Measurements from ENCODE around the gene NUP160. TPM values are rescaled to one million over a fixed set of nuclear protein-coding genes. Genes with fewer than 3 reads are reported as not detected.
"Not testable (repeated sequence)": the region's sequence is repeated elsewhere in the genome, so short reads cannot be mapped to it uniquely, and the experiment has no call there.

The NUP160 gene, protein sequence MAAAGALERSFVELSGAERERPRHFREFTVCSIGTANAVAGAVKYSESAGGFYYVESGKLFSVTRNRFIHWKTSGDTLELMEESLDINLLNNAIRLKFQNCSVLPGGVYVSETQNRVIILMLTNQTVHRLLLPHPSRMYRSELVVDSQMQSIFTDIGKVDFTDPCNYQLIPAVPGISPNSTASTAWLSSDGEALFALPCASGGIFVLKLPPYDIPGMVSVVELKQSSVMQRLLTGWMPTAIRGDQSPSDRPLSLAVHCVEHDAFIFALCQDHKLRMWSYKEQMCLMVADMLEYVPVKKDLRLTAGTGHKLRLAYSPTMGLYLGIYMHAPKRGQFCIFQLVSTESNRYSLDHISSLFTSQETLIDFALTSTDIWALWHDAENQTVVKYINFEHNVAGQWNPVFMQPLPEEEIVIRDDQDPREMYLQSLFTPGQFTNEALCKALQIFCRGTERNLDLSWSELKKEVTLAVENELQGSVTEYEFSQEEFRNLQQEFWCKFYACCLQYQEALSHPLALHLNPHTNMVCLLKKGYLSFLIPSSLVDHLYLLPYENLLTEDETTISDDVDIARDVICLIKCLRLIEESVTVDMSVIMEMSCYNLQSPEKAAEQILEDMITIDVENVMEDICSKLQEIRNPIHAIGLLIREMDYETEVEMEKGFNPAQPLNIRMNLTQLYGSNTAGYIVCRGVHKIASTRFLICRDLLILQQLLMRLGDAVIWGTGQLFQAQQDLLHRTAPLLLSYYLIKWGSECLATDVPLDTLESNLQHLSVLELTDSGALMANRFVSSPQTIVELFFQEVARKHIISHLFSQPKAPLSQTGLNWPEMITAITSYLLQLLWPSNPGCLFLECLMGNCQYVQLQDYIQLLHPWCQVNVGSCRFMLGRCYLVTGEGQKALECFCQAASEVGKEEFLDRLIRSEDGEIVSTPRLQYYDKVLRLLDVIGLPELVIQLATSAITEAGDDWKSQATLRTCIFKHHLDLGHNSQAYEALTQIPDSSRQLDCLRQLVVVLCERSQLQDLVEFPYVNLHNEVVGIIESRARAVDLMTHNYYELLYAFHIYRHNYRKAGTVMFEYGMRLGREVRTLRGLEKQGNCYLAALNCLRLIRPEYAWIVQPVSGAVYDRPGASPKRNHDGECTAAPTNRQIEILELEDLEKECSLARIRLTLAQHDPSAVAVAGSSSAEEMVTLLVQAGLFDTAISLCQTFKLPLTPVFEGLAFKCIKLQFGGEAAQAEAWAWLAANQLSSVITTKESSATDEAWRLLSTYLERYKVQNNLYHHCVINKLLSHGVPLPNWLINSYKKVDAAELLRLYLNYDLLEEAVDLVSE (N-terminal part only)
- total RNA-seq, result 70.1 and 71.8 TPM in 2 replicates

DNA sequence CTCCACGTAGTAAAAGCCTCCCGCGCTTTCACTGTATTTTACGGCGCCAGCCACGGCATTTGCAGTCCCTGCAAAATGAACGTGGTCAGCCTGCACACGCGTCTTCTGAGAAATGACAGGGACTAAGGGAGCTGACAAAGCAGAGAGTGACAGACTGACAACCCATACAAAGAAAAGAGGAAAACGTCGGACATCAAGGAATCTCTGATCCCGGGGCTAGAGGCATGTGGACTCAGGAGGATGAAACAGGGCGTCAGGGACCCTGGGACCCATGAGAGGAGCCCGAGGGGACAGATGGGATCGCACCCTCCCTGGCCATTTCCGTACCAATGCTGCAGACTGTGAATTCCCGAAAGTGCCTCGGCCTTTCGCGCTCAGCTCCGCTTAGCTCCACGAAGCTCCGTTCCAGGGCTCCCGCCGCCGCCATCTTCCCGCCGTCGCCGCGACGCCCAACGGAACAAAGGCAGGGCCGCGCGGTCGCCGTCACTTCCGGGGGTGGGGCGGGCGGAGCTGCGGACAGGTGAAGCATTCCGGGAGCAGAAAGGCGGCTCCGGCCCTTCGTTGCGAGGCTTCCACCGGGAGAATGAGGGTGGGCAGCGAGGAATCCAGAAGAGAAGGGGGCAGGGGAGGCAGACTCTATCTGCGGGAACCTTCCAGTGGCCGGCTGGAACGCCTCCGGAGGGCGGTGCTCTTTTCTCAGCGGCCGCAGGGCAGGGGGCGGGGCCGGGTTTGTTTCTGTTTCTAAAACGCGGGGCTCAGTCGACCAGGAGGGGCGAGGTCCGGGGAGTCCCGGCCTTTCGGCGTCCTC, at the start of gene NUP160:
TSS of gene NUP160 (minus strand) at position 459 of the 808 bp plus-strand sequence. CDS start at position 427, 32 bp downstream.
- intact Hi-C loops (cut with micrococcal nuclease), result loop anchor here (1.0 to 2.0 kb wide), 6 partner anchors 15 to 671 kb away; partner anchors contain the start of genes ARFGAP2, FNBP4, KBTBD4 and MTCH2

DNA sequence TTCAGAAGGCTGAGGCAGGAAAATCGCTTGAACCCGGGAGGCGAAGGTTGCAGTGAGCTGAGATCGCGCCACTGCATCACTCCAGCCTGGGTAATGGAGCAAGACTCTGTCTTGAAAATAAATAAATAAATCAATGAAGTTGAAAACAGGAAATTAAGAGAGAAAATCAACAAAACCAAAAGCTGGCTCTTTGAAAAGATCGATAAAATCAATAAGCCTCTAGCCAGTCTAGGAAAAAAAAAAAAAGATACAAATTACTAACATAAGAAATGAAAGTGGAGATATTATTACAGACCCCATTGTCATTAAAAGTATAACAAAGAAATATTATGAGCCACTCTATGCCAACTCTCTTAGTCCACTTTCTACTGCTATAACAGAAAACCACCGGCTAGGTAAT, 48.0 kb upstream of the NUP160 start:
- intact Hi-C loops (cut with micrococcal nuclease), result no loop called here

DNA sequence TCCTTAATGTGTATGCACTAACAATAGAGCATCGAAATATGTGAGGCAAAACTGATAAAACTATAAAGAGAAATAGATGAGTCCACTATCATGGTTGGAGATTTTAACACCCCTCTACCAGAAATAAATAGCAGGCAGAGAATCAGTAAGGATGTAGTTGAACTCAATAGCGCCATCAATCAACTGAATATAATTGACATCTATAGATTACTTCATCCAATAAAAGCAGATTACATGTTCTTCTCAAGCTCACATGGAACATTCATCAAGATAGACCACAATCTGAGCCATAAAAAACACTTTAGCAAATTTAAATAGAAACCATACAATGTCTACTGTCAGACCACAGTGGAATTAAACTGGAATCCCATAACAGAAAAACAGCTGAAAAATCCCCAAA, 46.9 kb upstream of the NUP160 start:
- intact Hi-C loops (cut with micrococcal nuclease), result no loop called here

DNA sequence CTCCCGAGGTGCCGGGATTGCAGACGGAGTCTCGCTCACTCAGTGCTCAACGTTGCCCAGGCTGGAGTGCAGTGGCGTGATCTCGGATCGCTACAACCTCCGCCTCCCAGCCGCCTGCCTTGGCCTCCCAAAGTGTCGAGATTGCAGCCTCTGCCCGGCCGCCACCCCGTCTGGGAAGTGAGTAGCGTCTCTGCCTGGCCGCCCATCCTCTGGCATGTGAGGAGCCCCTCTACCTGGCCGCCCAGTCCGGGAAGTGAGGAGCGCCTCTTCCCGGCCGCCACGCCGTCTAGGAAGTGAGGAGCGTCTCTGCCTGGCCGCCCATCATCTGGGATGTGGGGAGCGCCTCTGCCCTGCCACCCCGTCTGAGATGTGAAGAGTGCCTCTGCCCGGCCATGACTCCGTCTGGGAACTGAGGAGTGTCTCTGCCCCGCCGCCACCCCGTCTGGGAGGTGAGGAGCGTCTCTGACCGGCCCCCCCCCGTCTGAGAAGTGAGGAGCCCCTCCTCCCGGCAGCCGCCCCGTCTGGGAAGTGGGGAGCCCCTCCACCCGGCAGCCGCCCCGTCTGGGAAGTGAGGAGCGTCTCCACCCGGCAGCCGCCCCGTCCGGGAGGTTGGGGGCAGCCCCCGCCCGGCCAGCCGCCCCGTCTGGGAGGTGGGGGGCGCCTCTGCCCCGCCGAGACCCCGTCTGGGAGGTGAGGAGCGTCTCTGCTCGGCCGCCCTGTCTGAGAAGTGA, 44.6 kb upstream of the NUP160 start:
- intact Hi-C loops (cut with micrococcal nuclease), result not testable (repeated sequence)

DNA sequence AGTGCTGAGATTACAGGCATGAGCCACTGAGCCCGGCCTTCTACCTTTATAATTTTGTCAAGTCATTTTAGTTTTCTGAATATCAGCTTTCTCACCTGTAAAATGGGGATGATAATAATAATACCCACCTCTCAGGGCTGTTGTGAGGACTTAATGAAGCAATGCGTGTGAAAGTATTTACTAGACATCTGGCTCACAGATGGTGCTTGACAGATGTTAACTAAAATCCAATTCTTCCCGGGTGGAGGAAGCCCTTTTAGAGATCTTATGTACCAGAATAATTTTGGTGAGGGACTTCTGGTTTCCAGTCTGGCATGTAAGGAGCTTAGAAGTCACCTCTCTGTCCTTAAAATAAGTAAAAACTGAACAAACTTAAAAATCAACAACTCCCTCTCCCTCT, 43.7 kb upstream of the NUP160 start:
- intact Hi-C loops (cut with micrococcal nuclease), result no loop called here

DNA sequence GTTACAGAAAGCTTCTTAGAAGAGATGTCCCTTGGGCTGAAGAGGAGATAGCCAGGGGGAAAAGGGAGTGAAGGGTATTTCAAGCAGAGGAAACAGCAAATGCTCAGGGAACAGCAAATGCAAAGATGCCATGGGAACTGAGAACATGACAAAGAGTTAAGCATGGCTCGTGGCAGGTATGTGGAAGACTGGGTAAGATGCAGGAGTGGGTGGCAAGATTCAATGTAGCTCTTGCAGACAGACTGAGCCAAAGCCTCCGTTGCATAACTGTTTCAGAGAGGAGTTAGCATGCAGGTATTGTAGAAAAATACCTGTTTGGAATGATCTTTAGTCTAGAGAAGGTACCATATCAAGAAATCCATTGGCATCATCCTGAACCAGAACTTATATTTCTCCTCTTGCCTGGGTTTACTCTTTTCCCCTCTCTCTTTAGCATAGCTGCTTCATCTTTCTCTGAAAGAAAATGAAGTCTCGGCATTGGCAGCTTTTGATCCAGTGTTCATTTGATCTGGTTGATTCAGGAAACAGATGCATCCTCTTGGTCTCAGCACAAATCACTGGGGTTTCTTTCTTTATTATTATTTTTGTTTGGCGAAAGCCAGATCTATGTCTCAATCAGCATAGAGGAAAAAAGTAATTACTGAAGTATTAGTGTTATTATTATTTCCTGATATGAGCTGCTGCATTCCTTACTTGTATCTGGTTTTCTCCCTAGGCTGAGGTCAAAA, 41.7 kb upstream of the NUP160 start:
- intact Hi-C loops (cut with micrococcal nuclease), result no loop called here

DNA sequence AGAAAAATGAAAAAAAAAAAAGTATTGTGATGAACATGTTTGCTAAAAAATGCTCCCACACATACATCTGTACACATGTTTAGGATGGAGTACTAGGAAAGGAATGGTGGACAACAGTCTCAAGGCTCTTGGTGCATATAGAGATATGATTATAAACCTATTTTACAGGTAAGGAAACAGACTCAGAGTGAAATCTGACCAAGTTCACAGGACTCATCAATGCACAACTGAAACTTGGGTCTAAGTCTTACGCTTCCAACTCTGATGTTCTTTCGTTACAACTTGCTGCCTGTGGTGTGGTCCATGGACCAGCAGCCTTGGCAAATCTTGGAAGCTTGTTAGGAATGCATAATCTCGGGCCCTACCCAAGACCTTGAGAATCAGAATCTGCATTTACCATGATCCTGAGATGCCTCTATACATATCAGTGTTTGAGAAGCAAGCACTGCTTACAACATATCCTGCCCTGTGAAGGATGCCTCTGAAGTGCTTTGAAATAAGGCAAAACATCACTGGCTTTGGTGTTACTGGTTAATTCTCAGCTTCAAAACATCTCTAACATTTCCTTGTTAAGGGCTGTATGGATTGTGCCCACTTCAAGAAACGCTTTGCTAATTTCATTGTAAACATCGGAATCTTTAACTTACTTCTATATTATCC, 39.9 kb upstream of the NUP160 start:
- intact Hi-C loops (cut with micrococcal nuclease), result no loop called here

DNA sequence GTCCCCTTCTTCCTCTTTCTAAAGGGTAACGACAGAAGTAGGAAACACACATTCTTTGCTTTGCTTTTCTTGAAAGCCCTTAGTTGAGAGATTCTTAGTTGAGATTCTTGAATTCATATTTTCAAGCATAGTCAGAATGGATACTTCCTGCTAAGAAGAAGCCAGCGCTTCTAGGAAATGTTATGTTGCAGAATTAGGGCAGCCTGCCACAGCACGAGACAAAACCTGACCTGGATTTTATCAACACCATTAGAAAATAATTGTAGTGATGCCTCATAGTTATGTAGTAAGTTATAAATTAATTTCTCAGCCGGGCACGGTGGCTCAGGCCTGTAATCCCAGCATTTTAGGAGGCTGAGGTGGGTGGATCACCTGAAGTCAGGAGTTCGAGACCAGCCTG, 37.9 kb upstream of the NUP160 start:
- intact Hi-C loops (cut with micrococcal nuclease), result no loop called here

DNA sequence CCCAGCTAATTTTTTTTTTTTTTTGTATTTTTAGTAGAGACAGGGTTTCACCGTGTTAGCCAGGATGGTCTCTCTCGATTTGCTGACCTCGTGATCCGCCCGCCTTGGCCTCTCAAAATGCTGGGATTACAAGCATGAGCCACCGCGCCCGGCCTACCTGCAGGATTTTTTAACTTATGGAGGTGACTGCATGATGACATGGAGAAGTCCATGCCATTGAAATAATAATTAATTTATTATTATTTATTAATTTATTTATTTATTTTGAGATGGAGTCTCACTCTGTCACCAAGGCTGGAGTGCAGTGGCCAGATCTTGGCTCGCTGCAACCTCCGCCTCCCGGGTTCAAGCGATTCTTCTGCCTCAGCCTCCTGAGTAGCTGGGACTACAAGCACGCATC, 34.3 kb upstream of the NUP160 start:
- intact Hi-C loops (cut with micrococcal nuclease), result not testable (repeated sequence)

DNA sequence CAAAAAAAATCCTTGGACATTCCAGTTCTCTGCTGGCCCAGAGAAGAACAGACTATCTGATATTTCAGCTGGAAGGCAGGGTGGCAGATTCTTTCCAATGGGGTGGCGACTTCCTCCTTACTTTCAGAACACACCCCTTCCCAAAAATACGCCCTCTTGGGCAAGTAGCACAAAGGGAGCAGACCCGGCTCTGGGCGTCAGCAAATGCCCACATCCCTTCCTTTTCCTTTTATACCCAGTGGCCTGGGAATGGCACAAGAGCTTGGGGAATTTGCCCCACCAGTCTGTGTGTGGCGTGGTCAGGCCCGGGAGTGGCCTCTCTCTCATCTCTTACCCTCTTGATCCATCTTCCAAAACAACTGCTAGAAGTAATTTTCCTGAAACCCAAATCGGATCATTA, 33.0 kb upstream of the NUP160 start:
- intact Hi-C loops (cut with micrococcal nuclease), result no loop called here

DNA sequence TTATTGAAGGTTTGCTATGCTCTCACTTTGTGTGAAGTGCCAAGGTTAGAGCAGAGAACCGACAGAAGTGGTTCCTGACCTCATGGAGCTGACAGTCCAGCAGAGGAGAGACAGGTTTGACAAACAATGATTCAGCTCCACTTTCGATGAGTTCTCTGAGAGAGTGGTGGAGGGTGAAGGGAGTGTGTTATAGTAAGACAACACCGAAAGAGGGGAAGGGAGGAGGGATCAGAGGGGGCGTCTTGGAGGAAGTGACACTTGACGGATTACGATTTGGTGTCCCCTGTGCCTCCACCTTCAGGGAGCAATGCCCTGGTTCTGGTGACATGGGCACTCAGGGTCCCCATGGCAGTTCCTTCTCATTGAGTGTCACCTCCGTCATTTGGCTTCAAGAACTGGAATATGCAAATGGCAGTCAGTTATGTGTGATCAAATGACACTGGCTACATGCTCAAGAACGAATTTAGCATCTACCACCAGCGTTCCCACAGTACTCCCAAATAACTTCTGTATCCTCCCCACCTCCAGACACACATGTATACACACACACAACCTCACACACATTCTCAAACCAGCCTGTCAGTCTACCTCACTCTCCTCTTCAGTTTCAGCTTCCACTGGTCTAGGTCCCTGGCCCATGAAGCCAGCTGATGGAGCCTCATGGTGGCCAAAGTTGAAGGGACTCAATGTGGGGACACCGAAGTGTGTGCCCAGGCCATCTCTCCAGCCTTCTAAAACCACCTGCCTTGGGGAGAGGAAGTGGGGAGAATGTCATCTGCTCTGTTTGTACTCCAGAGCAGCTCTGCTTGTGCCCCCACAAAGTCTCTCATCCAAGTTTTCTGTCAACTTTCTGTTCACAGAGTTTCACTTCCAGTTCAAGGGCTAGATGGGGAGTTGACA, 31.4 kb upstream of the NUP160 start:
- intact Hi-C loops (cut with micrococcal nuclease), result no loop called here

DNA sequence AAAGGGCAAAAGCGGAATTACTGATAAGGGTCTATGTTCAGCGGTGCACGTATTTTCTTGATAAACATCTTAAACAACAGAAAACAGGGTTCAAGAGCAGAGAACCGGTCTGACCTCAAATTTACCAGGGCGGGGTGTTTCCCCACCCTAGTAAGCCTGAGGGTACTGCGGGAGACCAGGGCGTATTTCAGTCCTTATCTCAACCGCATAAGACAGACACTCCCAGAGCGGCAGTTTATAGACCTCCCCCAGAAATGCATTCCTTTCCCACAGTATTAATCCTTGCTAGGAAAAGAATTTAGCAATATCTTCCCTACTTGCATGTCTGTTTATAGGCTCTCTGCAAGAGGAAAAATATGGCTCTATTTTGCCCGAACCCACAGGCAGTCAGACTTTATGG, 27.7 kb upstream of the NUP160 start:
- intact Hi-C loops (cut with micrococcal nuclease), result not testable (repeated sequence)

DNA sequence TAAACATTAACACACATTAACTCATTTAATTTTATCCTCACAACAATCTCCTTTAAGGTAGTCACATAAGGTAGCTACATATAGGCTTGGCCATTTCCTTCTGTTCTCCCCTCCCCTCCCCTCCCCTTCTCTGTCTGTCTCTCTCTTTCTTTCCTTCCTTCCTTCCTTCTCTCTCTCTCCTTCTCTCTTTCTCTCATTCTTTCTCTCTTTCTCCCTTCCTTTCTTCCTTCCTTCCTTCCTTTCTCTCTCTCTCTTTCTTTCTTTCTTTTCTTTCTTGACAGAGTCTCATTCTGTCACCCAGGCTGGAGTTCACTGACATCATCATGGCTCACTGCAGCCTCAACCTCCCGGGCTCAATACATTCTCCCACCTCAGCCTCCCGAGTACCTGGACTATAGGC, 22.3 kb upstream of the NUP160 start:
- intact Hi-C loops (cut with micrococcal nuclease), result no loop called here

DNA sequence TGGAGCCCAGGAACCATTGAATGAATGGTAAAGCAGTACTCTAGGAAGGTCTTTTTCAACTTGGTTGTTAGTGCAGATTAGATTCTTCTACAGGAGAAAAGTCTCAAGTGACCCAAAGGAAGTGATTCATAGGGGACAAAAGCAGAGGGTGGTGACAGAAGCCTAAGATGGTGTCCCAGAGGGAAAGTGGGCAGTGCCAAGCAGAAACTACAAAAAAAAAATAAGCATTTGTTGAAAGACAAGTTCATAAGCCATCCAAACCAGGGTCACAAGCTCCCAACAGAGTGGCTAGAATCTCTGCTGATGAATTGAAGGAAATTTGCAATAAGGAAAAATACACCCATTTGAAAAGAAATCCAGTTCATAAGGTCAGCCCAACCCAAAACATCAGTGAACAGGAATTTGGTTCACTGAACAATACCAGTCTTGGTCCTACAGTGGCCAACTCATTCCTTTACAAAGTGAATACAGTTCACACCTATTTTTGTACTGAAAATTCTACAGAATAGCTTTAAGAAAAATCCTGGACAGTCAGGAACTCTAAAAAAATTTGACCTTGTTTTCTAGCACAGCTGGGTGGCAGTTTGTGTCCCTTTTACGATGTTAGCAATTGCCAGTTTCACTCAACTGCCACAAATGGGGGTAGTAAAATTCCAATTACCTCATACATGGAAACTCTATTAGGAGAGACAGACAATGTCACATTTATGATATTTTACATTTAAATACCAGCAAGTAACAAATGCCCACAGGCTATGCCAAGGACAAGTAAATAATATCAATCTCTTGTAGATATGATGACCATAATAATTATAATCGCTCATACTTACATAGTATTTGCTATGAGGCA, 21.6 kb upstream of the NUP160 start:
- intact Hi-C loops (cut with micrococcal nuclease), result no loop called here

DNA sequence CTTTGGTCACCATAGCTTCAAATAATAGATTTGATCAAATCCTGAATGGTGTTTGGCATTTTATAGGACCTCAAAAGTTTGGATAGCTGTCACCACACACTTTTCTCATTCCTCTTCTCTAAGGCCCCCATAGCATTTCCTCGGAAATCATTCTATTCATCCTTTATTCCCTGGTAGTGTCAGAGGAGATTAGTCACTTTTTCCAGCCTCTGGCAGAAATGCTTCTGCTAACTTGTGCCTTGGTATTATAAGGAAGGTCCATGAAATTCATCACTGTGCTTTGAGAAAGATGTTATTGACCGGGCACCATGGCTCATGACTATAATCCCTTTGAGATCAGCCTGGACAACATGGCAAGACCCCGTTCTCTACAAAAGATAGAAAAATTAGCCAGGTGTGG, 19.7 kb upstream of the NUP160 start:
- intact Hi-C loops (cut with micrococcal nuclease), result no loop called here

DNA sequence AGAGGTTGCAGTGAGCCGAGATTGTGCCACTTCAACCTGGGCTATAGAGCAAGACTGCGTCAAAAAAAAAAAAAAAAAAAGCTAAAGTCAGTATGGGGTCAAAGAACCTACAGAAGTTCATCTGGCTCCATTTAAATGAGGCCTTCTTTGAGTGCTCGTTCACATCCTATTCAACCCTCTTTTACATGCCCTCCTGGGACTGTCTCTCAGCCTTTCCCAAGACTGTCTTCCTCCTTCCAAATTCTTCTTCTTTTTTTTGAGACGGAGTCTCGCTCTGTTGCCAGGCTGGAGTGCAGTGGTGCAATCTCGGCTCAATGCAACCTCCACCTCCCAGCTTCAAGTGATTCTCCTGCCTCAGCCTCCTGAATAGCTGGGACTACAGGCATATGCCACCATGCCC, 18.7 kb upstream of the NUP160 start:
- intact Hi-C loops (cut with micrococcal nuclease), result not testable (repeated sequence)

DNA sequence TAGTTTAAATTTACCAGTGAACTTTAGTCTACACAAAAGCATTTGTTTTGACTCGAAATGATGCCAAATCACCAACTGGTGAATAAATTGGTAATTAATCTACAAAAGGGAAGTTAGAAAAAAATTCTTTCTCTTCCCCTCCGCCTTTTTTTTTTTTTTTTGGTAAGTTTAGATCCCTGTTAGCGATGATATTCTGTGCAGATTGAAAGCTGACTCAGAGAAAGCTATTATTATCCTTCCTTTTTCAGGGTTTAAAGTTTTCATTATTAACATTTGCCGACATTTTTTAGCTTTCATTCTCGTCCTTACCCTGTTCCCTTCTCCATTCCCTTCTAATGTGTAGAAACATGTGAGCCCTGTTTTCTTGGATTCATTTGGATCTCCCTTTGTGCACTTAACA, 16.8 kb upstream of the NUP160 start:
- intact Hi-C loops (cut with micrococcal nuclease), result loop anchor here (5.0 kb wide), 1 partner anchor 142 kb away; no protein-coding TSS in a partner anchor

Data from T-helper 2 cell treated with Interferon-gamma antibody and Interleukin-4, amounts not matched to agents 100 ng/mL and 5 ng/mL, for 36 hours (primary cell).